GM12872 (cell line): Measurements from ENCODE around the gene CDKAL1.

Experiments
- CTCF ChIP-seq: IDR thresholded peaks from 3 replicates; pipeline ENCODE4 v1.5.1; 2011; ENCODE audit warnings: low read depth, mild to moderate bottlenecking, low read length, moderate library complexity; ENCODE audit not compliant: insufficient read depth

Gene CDKAL1

DNA sequence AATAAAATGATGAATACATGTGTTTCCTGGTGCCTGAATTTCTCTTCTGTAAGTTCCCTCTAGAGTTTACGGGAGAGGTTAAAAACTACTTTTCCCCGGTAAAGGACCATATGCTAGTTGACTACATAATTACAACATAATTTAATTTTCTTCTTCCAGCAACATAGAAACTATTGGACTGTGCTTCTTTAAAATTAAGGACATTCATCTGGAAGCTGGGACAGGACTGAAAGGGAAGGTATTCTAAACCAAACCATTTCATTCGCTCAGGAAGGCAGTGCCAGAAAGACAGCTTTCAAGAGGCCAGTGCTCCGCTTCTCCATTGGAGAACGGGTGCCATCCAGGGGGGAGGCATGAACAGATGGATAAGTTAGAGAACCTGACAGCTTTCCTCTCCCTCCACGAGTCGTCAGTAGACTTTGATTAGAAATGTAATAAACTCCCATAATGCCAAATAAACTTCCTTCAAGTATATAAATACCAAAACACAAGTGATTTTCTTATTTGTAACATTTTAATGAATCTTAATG, 601.3 kb downstream of the CDKAL1 start:
- TF ChIP-seq CTCF, result no peak

DNA sequence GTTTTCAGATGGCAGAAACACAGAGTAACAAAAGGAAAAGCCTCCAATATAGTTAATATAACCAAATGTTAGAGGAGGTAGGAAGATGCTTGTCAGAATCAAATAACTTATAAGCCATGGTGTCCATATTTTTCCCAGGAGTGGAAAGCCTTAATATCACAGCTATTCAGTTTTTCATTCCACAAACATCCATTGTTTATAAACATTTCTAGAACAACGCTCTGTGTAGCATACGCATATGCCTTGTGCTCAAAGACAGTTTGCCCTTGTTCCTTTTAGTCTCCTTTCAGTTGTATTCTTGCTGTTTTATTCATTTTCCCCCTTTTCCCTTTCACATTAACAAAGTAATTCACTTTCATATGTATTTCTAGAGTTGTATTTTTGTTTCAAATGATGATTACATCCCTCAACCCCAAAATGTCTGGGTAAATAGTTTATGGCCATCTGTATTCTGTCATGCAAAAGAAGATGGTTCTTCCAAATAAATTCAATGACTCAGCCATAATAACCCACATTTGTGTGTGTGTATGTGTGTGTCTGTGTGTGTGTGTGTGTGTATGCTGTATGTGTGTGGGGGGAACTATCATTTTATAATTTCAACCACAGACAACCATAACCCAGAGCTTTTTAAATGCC, 603.6 kb downstream of the CDKAL1 start:
- no peak for TF ChIP-seq CTCF

- no peak for TF ChIP-seq CTCF
Measured at GRCh38 chr6:21138336-21139069, 604.2 kb downstream of the CDKAL1 start.

GRCh38 chr6:21140966-21141365, 606.7 kb downstream of the CDKAL1 start:
- no peak for TF ChIP-seq CTCF

DNA sequence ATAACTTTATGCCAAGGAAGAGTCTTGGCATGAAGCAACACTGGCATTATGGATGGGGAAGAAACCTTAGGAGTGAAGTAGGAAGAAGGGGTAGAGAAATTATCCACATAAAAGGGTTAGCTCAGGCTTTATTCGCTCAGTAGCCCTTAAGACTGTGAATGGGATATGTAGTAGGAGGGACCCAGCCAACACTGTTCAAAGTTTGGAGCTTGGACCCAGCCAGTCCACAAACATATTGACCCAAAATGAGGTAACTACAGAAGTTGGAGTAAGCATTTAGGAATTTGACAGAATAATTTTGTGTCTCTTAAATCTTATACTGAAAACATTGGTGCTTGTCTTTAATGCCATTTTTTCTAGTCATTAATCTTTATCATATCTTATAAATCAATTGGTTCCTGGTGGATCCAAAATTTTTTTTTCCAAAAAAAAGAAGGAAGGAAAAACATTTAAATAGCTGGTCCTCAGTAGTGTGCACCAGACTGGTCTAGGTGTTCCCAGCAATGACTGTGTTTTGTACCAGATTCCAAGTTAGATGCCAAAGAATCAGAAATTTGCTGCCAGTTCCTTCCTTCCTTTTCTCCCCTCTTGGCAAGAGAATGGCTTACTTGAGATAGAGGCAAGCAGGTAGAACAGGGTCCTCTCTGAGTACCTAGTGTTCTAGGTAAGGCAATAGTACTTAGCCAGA, 607.5 kb downstream of the CDKAL1 start:
- TF ChIP-seq CTCF, result no peak

- no peak for TF ChIP-seq CTCF
Measured at GRCh38 chr6:21142741-21143140, 608.5 kb downstream of the CDKAL1 start.

- no peak for TF ChIP-seq CTCF
Measured at GRCh38 chr6:21143645-21144044, 609.4 kb downstream of the CDKAL1 start.
